ENCODE results near the gene DHCR24.

DHCR24 gene

DNA sequence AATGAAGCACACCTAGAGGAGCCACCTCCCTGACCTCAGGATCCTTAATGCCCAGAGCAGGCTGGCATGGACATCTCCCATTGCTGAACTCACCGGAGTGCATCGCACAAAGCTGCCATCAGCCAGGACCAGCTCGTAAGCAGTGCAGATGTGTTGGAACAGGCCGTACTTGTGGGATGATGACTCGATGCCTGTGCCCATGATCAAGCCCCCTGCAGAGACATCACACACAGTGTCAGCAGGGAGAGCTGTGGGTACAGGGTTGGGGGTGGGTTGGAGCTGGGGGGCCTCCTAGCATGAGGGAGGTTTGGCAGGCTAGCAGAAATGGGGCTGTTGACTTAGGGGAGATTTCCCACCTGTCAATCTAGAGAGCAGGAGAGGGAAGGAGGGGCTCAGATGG is 12.0 kb downstream of the DHCR24 start (continued):
- TF ChIP-seq ZNF600 (tag by site-specific recombination; IDR thresholded peaks at IDR 0.05) (0 out of 2 replicates have a peak, but pooled peaks have one; percentile 47), ZIC2 (tag by site-specific recombination; IDR thresholded peaks at IDR 0.05) (peak; percentile 89), ZNF660 (tag by site-specific recombination; IDR thresholded peaks at IDR 0.05) (no peak)
- TF ChIP-seq, protein P1, sequence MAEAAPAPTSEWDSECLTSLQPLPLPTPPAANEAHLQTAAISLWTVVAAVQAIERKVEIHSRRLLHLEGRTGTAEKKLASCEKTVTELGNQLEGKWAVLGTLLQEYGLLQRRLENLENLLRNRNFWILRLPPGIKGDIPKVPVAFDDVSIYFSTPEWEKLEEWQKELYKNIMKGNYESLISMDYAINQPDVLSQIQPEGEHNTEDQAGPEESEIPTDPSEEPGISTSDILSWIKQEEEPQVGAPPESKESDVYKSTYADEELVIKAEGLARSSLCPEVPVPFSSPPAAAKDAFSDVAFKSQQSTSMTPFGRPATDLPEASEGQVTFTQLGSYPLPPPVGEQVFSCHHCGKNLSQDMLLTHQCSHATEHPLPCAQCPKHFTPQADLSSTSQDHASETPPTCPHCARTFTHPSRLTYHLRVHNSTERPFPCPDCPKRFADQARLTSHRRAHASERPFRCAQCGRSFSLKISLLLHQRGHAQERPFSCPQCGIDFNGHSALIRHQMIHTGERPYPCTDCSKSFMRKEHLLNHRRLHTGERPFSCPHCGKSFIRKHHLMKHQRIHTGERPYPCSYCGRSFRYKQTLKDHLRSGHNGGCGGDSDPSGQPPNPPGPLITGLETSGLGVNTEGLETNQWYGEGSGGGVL (tag by site-specific recombination; IDR thresholded peaks at IDR 0.05): no peak

DNA sequence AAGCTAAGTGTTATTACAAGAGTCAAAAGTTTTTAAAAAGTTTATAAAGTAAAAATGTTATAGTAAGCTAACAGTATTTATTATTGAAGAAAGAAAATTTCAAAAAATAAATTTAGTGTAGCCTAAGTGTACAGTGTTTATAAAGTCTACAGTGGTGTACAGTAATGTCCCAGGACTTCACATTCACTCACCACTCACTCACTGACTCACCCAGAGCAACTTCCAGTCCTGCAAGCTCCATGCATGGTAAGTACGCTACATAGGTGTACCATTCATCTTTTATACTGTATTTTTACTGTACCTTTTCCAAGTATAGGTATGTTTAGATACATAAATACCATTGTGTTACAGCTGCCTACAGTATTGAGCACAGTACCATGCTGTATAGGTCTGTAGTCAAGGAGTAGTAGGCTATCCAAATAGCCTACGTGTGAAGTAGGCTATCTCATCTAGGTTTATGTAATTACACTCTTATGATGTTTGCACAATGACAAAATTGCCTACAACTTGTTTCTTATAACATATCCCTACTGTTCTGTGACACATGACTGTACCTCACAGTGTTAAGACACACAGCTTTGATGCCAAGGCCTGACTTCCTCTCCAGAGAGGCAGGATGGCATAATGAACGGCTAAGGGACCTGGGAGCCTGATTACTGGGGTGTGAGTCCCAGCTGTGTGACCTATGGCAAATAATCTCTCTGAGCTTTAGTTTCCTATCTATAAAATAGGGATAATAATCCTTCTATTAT is 12.7 kb downstream of the DHCR24 start:
- TF ChIP-seq ZFHX2 (tag by site-specific recombination; conservative IDR thresholded peaks at IDR 0.05) (no peak), AEBP2 (tag by site-specific recombination; IDR thresholded peaks at IDR 0.05; ENCODE audit: borderline replicate concordance) (no peak), GLIS1 (tag by site-specific recombination; IDR thresholded peaks at IDR 0.05) (no peak), ZNF266 (tag by site-specific recombination; IDR thresholded peaks at IDR 0.05; ENCODE audit: low read depth) (no peak), REST (tag by site-specific recombination; IDR thresholded peaks at IDR 0.05) (no peak), ZNF341 (tag by site-specific recombination; IDR thresholded peaks at IDR 0.05; ENCODE audit: low read depth) (no peak)
- TF ChIP-seq, protein P2, sequence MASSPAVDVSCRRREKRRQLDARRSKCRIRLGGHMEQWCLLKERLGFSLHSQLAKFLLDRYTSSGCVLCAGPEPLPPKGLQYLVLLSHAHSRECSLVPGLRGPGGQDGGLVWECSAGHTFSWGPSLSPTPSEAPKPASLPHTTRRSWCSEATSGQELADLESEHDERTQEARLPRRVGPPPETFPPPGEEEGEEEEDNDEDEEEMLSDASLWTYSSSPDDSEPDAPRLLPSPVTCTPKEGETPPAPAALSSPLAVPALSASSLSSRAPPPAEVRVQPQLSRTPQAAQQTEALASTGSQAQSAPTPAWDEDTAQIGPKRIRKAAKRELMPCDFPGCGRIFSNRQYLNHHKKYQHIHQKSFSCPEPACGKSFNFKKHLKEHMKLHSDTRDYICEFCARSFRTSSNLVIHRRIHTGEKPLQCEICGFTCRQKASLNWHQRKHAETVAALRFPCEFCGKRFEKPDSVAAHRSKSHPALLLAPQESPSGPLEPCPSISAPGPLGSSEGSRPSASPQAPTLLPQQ (tag by site-specific recombination; IDR thresholded peaks at IDR 0.05): no peak
- H3K4me1 ChIP-seq (ENCODE audit: control insufficient read depth, insufficient read depth, low read length): no peaks in the 10 kb centered on the region
- POLR2A ChIA-PET: interaction anchor here (1.3 to 3.8 kb wide), 2 partner anchors 13 to 148 kb away, joined by 3 to 18 read pairs; partner anchors contain the start of gene DHCR24
- CTCF ChIA-PET: interaction anchor here (0.5 to 1.7 kb wide), 5 partner anchors 9 to 148 kb away, joined by 3 to 6 read pairs (median 3); no protein-coding TSS in a partner anchor
- no peak overlapping the region for H3K4me3 ChIP-seq (ENCODE audit: low read depth, low read length)
- H3K27ac ChIP-seq (ENCODE audit: extremely low read depth, low read depth, low read length): no peak overlapping the region
- no peaks in the 10 kb centered on the region for H3K9me3 ChIP-seq (ENCODE audit: control insufficient read depth, insufficient read depth, low read depth, low read length)
- peaks cover 37 to 76% of the 10 kb centered on the region in 2 experiments for H3K36me3 ChIP-seq (ENCODE audit: control insufficient read depth in 2 of 2, insufficient read depth in 1 of 2, low read length in 2 of 2)

DNA sequence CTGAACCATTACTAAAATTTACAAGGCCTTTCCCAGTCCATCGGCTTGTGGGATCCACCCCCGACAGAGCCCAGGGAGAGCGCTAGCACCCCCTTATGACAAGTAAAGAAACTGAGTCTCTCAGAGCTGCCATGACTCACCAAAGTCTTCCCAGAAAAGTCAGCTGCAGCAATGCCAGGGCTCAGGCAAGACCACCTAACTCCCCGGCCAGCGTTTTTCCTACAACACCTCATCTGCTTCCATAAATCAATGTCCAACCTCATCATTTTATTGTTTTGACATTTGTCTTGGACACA is 15.0 kb downstream of the DHCR24 start:
- no peak overlapping the region for H3K4me3 ChIP-seq (ENCODE audit: low read depth, low read length)
- no peaks in the 10 kb centered on the region for H3K9me3 ChIP-seq (ENCODE audit: control insufficient read depth, insufficient read depth, low read depth, low read length)
- H3K4me1 ChIP-seq (ENCODE audit: control insufficient read depth, insufficient read depth, low read length): no peaks in the 10 kb centered on the region
- ChIA-PET CTCF (interaction anchor here (0.7 to 1.1 kb wide), 3 partner anchors 28 to 670 kb away, joined by 3 read pairs; no protein-coding TSS in a partner anchor), POLR2A (interaction anchor here (3.8 kb wide), 1 partner anchor 15 kb away, joined by 18 read pairs; the partner anchor contains the start of gene DHCR24)
- H3K27ac ChIP-seq (ENCODE audit: extremely low read depth, low read depth, low read length): no peak overlapping the region
- H3K36me3 ChIP-seq (ENCODE audit: control insufficient read depth in 2 of 2, insufficient read depth in 1 of 2, low read length in 2 of 2): peaks cover 27 to 90% of the 10 kb centered on the region in 2 experiments
- TF ChIP-seq ZNF211 (tag by site-specific recombination; IDR thresholded peaks at IDR 0.05; ENCODE audit: low read depth): no peak
- no peak for TF ChIP-seq ZNF366 (tag by site-specific recombination; conservative IDR thresholded peaks at IDR 0.05)
- TF ChIP-seq WT1 (tag by site-specific recombination; IDR thresholded peaks at IDR 0.05): no peak
- TF ChIP-seq ZNF843 (tag by site-specific recombination; IDR thresholded peaks at IDR 0.05): no peak
- TF ChIP-seq, protein P3, sequence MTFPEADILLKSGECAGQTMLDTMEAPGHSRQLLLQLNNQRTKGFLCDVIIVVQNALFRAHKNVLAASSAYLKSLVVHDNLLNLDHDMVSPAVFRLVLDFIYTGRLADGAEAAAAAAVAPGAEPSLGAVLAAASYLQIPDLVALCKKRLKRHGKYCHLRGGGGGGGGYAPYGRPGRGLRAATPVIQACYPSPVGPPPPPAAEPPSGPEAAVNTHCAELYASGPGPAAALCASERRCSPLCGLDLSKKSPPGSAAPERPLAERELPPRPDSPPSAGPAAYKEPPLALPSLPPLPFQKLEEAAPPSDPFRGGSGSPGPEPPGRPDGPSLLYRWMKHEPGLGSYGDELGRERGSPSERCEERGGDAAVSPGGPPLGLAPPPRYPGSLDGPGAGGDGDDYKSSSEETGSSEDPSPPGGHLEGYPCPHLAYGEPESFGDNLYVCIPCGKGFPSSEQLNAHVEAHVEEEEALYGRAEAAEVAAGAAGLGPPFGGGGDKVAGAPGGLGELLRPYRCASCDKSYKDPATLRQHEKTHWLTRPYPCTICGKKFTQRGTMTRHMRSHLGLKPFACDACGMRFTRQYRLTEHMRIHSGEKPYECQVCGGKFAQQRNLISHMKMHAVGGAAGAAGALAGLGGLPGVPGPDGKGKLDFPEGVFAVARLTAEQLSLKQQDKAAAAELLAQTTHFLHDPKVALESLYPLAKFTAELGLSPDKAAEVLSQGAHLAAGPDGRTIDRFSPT (tag by site-specific recombination; IDR thresholded peaks at IDR 0.05): no peak
- TF ChIP-seq ZNF837 (tag by site-specific recombination; IDR thresholded peaks at IDR 0.05): no peak
- TF ChIP-seq ZNF23 (tag by site-specific recombination; IDR thresholded peaks at IDR 0.05; ENCODE audit: borderline replicate concordance): no peak
- no peak for TF ChIP-seq ZNF132 (tag by site-specific recombination; IDR thresholded peaks at IDR 0.05; ENCODE audit: borderline replicate concordance)
- TF ChIP-seq ZFHX2 (tag by site-specific recombination; conservative IDR thresholded peaks at IDR 0.05): no peak
- TF ChIP-seq ZNF2 (tag by site-specific recombination; IDR thresholded peaks at IDR 0.05): no peak

Data from HEK293 (cell line).